Neural cell (in vitro differentiated cells): ENCODE results near the gene NOP9.

Experiments used
- CTCF ChIP-seq: fragments of 450-650 bp; IDR thresholded peaks from 2 replicates; pipeline ENCODE4 v1.5.1; 2014; ENCODE audit warnings: antibody characterized with exemption, mild to moderate bottlenecking, moderate library complexity; ENCODE audit not compliant: poor library complexity, severe bottlenecking
- EZH2 ChIP-seq: fragments of 200-600, 300-800 bp; shearing (Covaris generic), sonication (generic); IDR thresholded peaks from 2 replicates; pipeline ENCODE4 v1.6.1; 2014; ENCODE audit warnings: antibody characterized with exemption, low read length, borderline replicate concordance, mild to moderate bottlenecking; ENCODE audit not compliant: insufficient read depth, poor library complexity, severe bottlenecking
- RAD21 ChIP-seq: fragments of 450-650 bp; conservative IDR thresholded peaks from 2 replicates; pipeline ENCODE4 v1.6.1; 2014; ENCODE audit warnings: antibody characterized with exemption, mild to moderate bottlenecking, moderate library complexity
- REST ChIP-seq: IDR thresholded peaks from 2 replicates; pipeline ENCODE4 v1.6.1; 2012; ENCODE audit warnings: borderline replicate concordance
- TAF1 ChIP-seq: IDR thresholded peaks from 2 replicates; pipeline ENCODE4 v1.6.1; 2012; ENCODE audit warnings: low read depth

GRCh38 chr14:24260780-24261157 is 38.9 kb upstream of the NOP9 start:
- TF ChIP-seq CTCF (no peak), EZH2 (no peak), REST (no peak), TAF1 (no peak), RAD21 (no peak)
